ENCODE results near the gene ITFG1. TPM values are rescaled to one million over a fixed set of nuclear protein-coding genes. Genes with fewer than 3 reads are reported as not detected.

The ITFG1 gene
- total RNA-seq, 1 experiment from 2014 or later: 38.2 TPM

GRCh38 chr16:47162670-47163420 is 298.0 kb downstream of the ITFG1 start:
- CTCF ChIA-PET: interaction anchor here (1.0 kb wide), 1 partner anchor 126 kb away, joined by 7 read pairs; no protein-coding TSS in a partner anchor

GRCh38 chr16:47161464-47161863 is 299.4 kb downstream of the ITFG1 start:
- Histone ChIP-seq H3K27me3 (replicated peaks; ENCODE audit: control insufficient read depth, insufficient read depth, low read length) (no peaks in the 10 kb centered on the region), H3K4me1 (no peaks in the 10 kb centered on the region), H3K4me3 (ENCODE audit: low read depth, low read length) (no peak overlapping the region), H3K36me3 (ENCODE audit: control insufficient read depth, insufficient read depth, low read length) (no peaks in the 10 kb centered on the region), H3K9me3 (no peaks in the 10 kb centered on the region)
- CTCF ChIA-PET: no interaction called here
- H3K9me3 Mint-ChIP-seq (ENCODE audit: unreplicated experiment): no peaks in the 10 kb centered on the region
- peaks cover 4% of the 10 kb centered on the region for H3K36me3 Mint-ChIP-seq (ENCODE audit: insufficient read depth, unreplicated experiment)
- no peak overlapping the region for H3K27ac Mint-ChIP-seq (ENCODE audit: unreplicated experiment)
- H3K27me3 Mint-ChIP-seq (ENCODE audit: insufficient read depth, unreplicated experiment): no peaks in the 10 kb centered on the region
- BruUV-seq (replicated peaks): no TSS peak
- H3K4me1 Mint-ChIP-seq (ENCODE audit: low read depth, unreplicated experiment): no peaks in the 10 kb centered on the region
- intact Hi-C loops (cut with micrococcal nuclease; ENCODE audit: unreplicated experiment): no loop called here
- H3K4me3 Mint-ChIP-seq (ENCODE audit: unreplicated experiment): no peak overlapping the region
- no peak for TF ChIP-seq CTCF (IDR thresholded peaks at IDR 0.05; ENCODE audit: insufficient read depth in 1 of 2, low read depth in 1 of 2, low read length in 1 of 2, severe bottlenecking in 1 of 2, unreplicated experiment in 1 of 2)
- no peak for DNase-seq
- POLR2A ChIA-PET: no interaction called here

More at GRCh38 chr16:47162670-47163420, 298.0 kb downstream of the ITFG1 start:
- H3K27me3 ChIP-seq (replicated peaks; ENCODE audit: control insufficient read depth, insufficient read depth, low read length): no peaks in the 10 kb centered on the region
- DNase-seq: no peak
- H3K4me1 ChIP-seq: no peaks in the 10 kb centered on the region
- Mint-ChIP-seq H3K27ac (ENCODE audit: unreplicated experiment) (no peak overlapping the region), H3K27me3 (ENCODE audit: insufficient read depth, unreplicated experiment) (no peaks in the 10 kb centered on the region), H3K9me3 (ENCODE audit: unreplicated experiment) (no peaks in the 10 kb centered on the region), H3K4me1 (ENCODE audit: low read depth, unreplicated experiment) (no peaks in the 10 kb centered on the region), H3K36me3 (ENCODE audit: insufficient read depth, unreplicated experiment) (no peaks in the 10 kb centered on the region), H3K4me3 (ENCODE audit: unreplicated experiment) (no peak overlapping the region)
- no peaks in the 10 kb centered on the region for H3K9me3 ChIP-seq
- TF ChIP-seq CTCF (IDR thresholded peaks at IDR 0.05; ENCODE audit: insufficient read depth in 1 of 2, low read depth in 1 of 2, low read length in 1 of 2, severe bottlenecking in 1 of 2, unreplicated experiment in 1 of 2): no peak
- BruUV-seq (replicated peaks): no TSS peak
- intact Hi-C loops (cut with micrococcal nuclease; ENCODE audit: unreplicated experiment): no loop called here
- no peak overlapping the region for H3K4me3 ChIP-seq (ENCODE audit: low read depth, low read length)
- no peaks in the 10 kb centered on the region for H3K36me3 ChIP-seq (ENCODE audit: control insufficient read depth, insufficient read depth, low read length)
- POLR2A ChIA-PET: interaction anchor here (0.6 kb wide), 1 partner anchor 145 kb away, joined by 3 read pairs; no protein-coding TSS in a partner anchor

DNA sequence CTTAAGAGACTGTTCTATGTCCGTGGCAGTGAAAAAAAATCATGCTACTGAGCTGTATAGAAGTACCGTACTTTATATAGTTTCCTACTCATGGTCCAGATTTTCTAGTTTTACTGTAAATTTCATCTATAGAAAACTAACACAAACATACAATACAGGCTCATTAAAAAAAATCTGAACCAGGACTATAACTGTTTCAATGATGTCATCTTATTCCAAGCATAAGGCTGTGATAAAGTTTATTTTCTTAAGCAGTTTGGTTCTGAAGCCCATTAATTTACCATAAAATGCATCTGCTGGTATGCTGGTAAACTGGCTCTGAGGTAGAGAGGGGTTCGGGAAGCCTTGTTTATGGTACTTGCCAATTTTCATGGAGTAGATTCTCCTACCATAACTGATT is 300.4 kb downstream of the ITFG1 start:
- ChIA-PET CTCF (no interaction called here), POLR2A (no interaction called here)
- H3K36me3 ChIP-seq (ENCODE audit: control insufficient read depth, insufficient read depth, low read length): no peaks in the 10 kb centered on the region
- no peaks in the 10 kb centered on the region for H3K4me1 ChIP-seq
- H3K4me1 Mint-ChIP-seq (ENCODE audit: low read depth, unreplicated experiment): no peaks in the 10 kb centered on the region
- no peaks in the 10 kb centered on the region for H3K9me3 Mint-ChIP-seq (ENCODE audit: unreplicated experiment)
- intact Hi-C loops (cut with micrococcal nuclease; ENCODE audit: unreplicated experiment): no loop called here
- DNase-seq: no peak
- no peak overlapping the region for H3K4me3 Mint-ChIP-seq (ENCODE audit: unreplicated experiment)
- no TSS peak for BruUV-seq (replicated peaks)
- TF ChIP-seq CTCF (IDR thresholded peaks at IDR 0.05; ENCODE audit: insufficient read depth in 1 of 2, low read depth in 1 of 2, low read length in 1 of 2, severe bottlenecking in 1 of 2, unreplicated experiment in 1 of 2): no peak
- no peak overlapping the region for H3K27ac Mint-ChIP-seq (ENCODE audit: unreplicated experiment)
- peaks cover 4% of the 10 kb centered on the region for H3K36me3 Mint-ChIP-seq (ENCODE audit: insufficient read depth, unreplicated experiment)
- H3K27me3 Mint-ChIP-seq (ENCODE audit: insufficient read depth, unreplicated experiment): no peaks in the 10 kb centered on the region
- H3K9me3 ChIP-seq: no peaks in the 10 kb centered on the region
- H3K27me3 ChIP-seq (replicated peaks; ENCODE audit: control insufficient read depth, insufficient read depth, low read length): no peaks in the 10 kb centered on the region
- H3K4me3 ChIP-seq (ENCODE audit: low read depth, low read length): no peak overlapping the region
